Liver (tissue), 9 donors: ENCODE results near the gene KAT7. TPM values are rescaled to one million over a fixed set of nuclear protein-coding genes. Genes with fewer than 3 reads are reported as not detected.

Source experiments
- DNase-seq: peaks from one replicate; pipeline ENCODE4 v3.0.0-alpha.2; 2017; ENCODE audit warnings: low spot score
- H3K27ac ChIP-seq, 2 donors: one replicate each; pipeline ENCODE4 v1.7.0; 2013; ENCODE audit warnings: inconsistent platforms in 2 of 2, low read length in 2 of 2, control low read depth in 1 of 2, low read depth in 1 of 2, mild to moderate bottlenecking in 1 of 2
- H3K27me3 ChIP-seq, 4 donors: one replicate each; pipeline versions ENCODE4 v1.6.1 to v1.7.0; 2013; ENCODE audit warnings: low read length in 3 of 4, inconsistent platforms in 1 of 4, mild to moderate bottlenecking in 1 of 4, moderate library complexity in 1 of 4; ENCODE audit not compliant: control insufficient read depth in 4 of 4, insufficient read depth in 4 of 4
- H3K36me3 ChIP-seq, 4 donors: one replicate each; pipeline versions ENCODE4 v1.6.1 to v1.7.0; 2013; ENCODE audit warnings: low read length in 3 of 4, mild to moderate bottlenecking in 3 of 4, low read depth in 1 of 4, moderate library complexity in 1 of 4; ENCODE audit not compliant: control insufficient read depth in 4 of 4, insufficient read depth in 3 of 4
- H3K4me1 ChIP-seq, 4 donors: one replicate each; pipeline versions ENCODE4 v1.6.1 to v1.7.0; 2013; ENCODE audit warnings: low read length in 3 of 4, mild to moderate bottlenecking in 3 of 4, moderate library complexity in 1 of 4; ENCODE audit not compliant: control insufficient read depth in 4 of 4, insufficient read depth in 4 of 4
- H3K4me3 ChIP-seq, 3 donors: one replicate each; pipeline versions ENCODE4 v1.6.1 to v1.7.0; 2013; ENCODE audit warnings: low read length in 3 of 3, control low read depth in 1 of 3, low read depth in 1 of 3, mild to moderate bottlenecking in 1 of 3
- H3K9ac ChIP-seq, 2 donors: one replicate each; pipeline ENCODE4 v1.7.0; 2013; ENCODE audit warnings: low read length in 2 of 2, mild to moderate bottlenecking in 2 of 2, moderate library complexity in 2 of 2, control low read depth in 1 of 2, low read depth in 1 of 2
- H3K9me3 ChIP-seq, 4 donors: one replicate each; pipeline versions ENCODE4 v1.6.1 to v1.7.0; 2013; ENCODE audit warnings: low read length in 3 of 4; ENCODE audit not compliant: control insufficient read depth in 4 of 4
- EGR1 ChIP-seq, 2 donors: IDR thresholded peaks; 2 replicates each; pipeline ENCODE4 v1.6.1; 2016 to 2018; ENCODE audit warnings: antibody characterized with exemption in 2 of 2, low read depth in 2 of 2
- FOXA1 ChIP-seq: IDR thresholded peaks from 2 replicates; pipeline ENCODE4 v1.6.1; 2016; ENCODE audit warnings: antibody characterized with exemption
- GABPA ChIP-seq, 2 donors: IDR thresholded peaks in 1 of 2; conservative IDR thresholded peaks in 1 of 2; 2 replicates each; pipeline ENCODE4 v1.6.1; 2016; ENCODE audit warnings: antibody characterized with exemption in 2 of 2, mild to moderate bottlenecking in 1 of 2, moderate library complexity in 1 of 2
- HNF4A ChIP-seq, 2 donors: conservative IDR thresholded peaks; 2 replicates each; pipeline ENCODE4 v1.6.1; 2016; ENCODE audit warnings: antibody characterized with exemption in 2 of 2, mild to moderate bottlenecking in 2 of 2
- JUND ChIP-seq, 2 donors: IDR thresholded peaks; 2 replicates each; pipeline ENCODE4 v1.6.1; 2016; ENCODE audit warnings: antibody characterized with exemption in 2 of 2
- NR2F2 ChIP-seq: IDR thresholded peaks from 2 replicates; pipeline ENCODE4 v1.6.1; 2016; ENCODE audit warnings: antibody characterized with exemption
- RAD21 ChIP-seq, 2 donors: IDR thresholded peaks; 2 replicates each; pipeline ENCODE4 v1.6.1; 2016; ENCODE audit warnings: antibody characterized with exemption in 2 of 2, mild to moderate bottlenecking in 2 of 2
- SP1 ChIP-seq: IDR thresholded peaks from 2 replicates; pipeline ENCODE4 v1.6.1; 2018; ENCODE audit warnings: antibody characterized with exemption, mild to moderate bottlenecking
- YY1 ChIP-seq: IDR thresholded peaks from 2 replicates; pipeline ENCODE4 v1.6.1; 2016; ENCODE audit warnings: antibody characterized with exemption, mild to moderate bottlenecking
- WGBS: extraction: QIAGEN DNeasy Blood & Tissue Kit; methylation state at CpG from one replicate; pipeline ENCODE4 v1.1.7; 2013; 5-methylcytosine and 5-hydroxymethylcytosine counted together
- polyA plus RNA-seq, 2 donors: library from polyadenylated mRNA; stranded (reverse) in 1 of 2; unstranded in 1 of 2; fragments of 200-250 nt in 1 of 2; fragments of >200 nt in 1 of 2; fragmentation: Nextera tagmentation in 1 of 2; extraction: Ambion mirVana in 1 of 2; gene quantifications; one replicate each; pipeline versions ENCODE4 v1.2.1 to v1.2.3, GENCODE V29; 2013 to 2015
- total RNA-seq, 2 donors: library from RNA; depleted of rRNA; stranded (reverse); fragments of >200 nt; gene quantifications; one replicate each; pipeline ENCODE4 v1.2.3, GENCODE V29; 2014
- TF ChIP-seq, protein P1 (sequence below): IDR thresholded peaks from 2 replicates; pipeline ENCODE4 v1.6.1; 2016; ENCODE audit warnings: antibody characterized with exemption, mild to moderate bottlenecking
- donor health status: healthy.
- donor health status: healthy.
- donor health status: healthy.
- donor health status: healthy.
- donor health status: healthy.

The KAT7 gene
- total and polyA plus RNA-seq, 4 donors, result 6.1 to 24.2 (median 12.6) TPM

DNA sequence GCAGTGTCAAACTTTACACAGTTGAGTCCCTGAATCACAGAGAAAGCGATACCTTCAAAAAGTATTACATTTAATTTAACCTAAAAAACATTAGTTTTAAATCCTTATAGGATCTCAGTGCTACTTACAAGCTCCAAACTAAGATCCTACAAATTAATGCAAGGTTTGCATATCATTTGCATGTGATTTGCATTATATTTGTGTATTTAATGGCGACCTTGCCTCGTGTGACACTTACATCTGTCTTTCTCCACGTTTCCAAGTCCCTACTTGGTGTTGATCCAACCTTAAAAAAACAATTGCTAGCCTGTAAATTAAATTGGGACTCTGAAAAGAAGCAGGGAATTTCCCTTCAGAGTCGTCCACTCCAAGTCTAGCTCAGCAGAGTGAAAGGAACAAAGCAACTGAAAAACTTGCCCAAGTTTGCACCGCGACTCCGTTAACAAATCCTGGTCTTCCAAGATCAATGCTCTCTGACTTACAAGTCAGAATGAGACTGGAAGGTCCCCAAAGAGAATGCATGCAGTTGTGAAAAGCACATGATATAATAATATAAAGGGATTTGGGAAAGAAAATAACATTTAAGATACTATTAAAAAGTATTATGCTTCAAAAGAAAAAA lies 23.8 kb upstream of the KAT7 start:
- TF ChIP-seq EGR1 (IDR thresholded peaks at IDR 0.05; ENCODE audit: low read depth in 2 of 2), result peak in 1 of 2 donors; percentile 0
- TF ChIP-seq, protein P1, sequence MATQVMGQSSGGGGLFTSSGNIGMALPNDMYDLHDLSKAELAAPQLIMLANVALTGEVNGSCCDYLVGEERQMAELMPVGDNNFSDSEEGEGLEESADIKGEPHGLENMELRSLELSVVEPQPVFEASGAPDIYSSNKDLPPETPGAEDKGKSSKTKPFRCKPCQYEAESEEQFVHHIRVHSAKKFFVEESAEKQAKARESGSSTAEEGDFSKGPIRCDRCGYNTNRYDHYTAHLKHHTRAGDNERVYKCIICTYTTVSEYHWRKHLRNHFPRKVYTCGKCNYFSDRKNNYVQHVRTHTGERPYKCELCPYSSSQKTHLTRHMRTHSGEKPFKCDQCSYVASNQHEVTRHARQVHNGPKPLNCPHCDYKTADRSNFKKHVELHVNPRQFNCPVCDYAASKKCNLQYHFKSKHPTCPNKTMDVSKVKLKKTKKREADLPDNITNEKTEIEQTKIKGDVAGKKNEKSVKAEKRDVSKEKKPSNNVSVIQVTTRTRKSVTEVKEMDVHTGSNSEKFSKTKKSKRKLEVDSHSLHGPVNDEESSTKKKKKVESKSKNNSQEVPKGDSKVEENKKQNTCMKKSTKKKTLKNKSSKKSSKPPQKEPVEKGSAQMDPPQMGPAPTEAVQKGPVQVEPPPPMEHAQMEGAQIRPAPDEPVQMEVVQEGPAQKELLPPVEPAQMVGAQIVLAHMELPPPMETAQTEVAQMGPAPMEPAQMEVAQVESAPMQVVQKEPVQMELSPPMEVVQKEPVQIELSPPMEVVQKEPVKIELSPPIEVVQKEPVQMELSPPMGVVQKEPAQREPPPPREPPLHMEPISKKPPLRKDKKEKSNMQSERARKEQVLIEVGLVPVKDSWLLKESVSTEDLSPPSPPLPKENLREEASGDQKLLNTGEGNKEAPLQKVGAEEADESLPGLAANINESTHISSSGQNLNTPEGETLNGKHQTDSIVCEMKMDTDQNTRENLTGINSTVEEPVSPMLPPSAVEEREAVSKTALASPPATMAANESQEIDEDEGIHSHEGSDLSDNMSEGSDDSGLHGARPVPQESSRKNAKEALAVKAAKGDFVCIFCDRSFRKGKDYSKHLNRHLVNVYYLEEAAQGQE, result no peak
- TF ChIP-seq SP1, result no peak
- TF ChIP-seq RAD21 (IDR thresholded peaks at IDR 0.05), result no peak
- no peak for TF ChIP-seq HNF4A (conservative IDR thresholded peaks at IDR 0.05)
- Histone ChIP-seq H3K27ac (peak overlapping the region in 1 of 2 donors; percentile 13), H3K4me3 (peak overlapping the region in 2 of 3 donors; percentile 4 to 48), H3K36me3 (no peaks in the 10 kb centered on the region), H3K4me1 (peaks cover 2 to 18% (median 14%) of the 10 kb centered on the region in 4 donors), H3K9ac (no peak overlapping the region), H3K9me3 (no peaks in the 10 kb centered on the region), H3K27me3 (no peaks in the 10 kb centered on the region)
- WGBS, result 15% methylated on average over 8 of the region's 8 CpGs
- no peak for DNase-seq

DNA sequence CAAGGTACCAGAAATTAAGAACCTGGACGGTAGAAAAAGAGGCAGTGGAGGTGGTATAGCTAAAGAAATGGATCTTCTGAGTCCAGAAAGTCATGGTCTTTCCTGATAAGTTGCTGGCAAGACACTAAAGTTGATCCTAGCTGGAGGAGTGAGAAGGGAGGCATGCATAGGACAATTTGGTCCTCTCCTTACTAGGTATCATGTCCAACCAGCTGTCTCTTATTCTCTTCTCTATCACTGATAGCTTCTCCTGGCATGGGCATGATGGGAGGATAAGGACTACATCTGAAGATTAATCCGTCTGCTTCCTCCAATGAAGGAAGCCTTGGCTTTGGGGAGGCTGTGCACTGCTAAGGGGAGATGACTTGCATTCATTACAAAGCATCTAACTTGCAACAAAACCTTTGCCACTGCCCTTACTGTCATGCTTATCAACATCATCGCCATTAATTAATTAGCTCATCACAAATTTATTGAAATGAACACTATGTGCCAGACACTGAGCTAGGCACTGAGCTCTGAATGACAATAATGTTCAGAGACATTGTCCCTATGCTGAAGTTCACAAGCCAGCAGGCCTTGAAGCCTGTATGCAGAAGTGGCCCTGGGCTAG lies 21.5 kb upstream of the KAT7 start:
- DNase-seq, result no peak
- H3K4me1 ChIP-seq, result peaks cover 2 to 18% (median 14%) of the 10 kb centered on the region in 4 donors
- H3K4me3 ChIP-seq, result no peak overlapping the region
- H3K9me3 ChIP-seq, result no peaks in the 10 kb centered on the region
- TF ChIP-seq FOXA1 (no peak), GABPA (IDR thresholded peaks at IDR 0.05 in 1 of 2, conservative IDR thresholded peaks at IDR 0.05 in 1 of 2) (no peak), JUND (IDR thresholded peaks at IDR 0.05) (no peak), YY1 (no peak)
- no peak overlapping the region for H3K27ac ChIP-seq
- WGBS, result 83% methylated on average over 3 of the region's 3 CpGs
- H3K36me3 ChIP-seq, result no peaks in the 10 kb centered on the region
- H3K9ac ChIP-seq, result no peak overlapping the region
- H3K27me3 ChIP-seq, result no peaks in the 10 kb centered on the region

DNA sequence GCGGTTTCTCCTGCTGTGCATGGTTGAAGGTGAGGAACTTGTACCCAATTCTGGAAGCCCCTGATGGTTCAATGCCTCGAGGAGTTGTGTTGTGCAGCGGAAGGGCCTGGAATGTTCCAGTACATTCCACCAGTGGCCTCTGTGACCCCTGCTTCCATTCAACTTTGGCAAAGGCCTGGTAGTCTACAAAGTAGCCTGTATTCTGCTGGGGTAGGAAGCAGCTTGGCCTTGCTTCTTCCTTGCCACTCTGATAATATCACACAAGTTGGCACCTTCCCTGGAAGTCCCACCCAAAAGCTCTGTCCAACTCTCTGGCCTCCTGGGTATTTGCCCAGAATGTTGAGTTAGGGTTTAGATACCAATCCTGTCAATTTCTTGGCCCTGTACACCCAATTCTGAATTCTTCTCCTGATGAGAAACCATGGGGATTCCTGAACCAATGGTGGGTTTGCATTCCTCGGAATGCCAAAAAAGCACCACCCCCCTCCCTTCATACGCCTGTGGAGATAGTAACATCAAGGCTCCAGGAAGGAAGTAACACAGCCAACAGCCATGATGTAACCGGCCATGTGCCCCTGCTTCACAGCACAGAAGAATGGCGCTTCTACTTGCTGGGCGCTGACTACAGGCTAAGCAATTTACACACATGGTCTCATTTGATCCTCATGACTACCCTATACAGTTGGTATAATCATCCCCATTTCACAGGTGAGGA lies 12.8 kb upstream of the KAT7 start:
- DNase-seq, result no peak
- Histone ChIP-seq H3K9ac (no peak overlapping the region), H3K27me3 (no peaks in the 10 kb centered on the region), H3K27ac (no peak overlapping the region), H3K4me3 (no peak overlapping the region), H3K9me3 (no peaks in the 10 kb centered on the region), H3K36me3 (no peaks in the 10 kb centered on the region), H3K4me1 (no peaks in the 10 kb centered on the region)
- TF ChIP-seq YY1, result peak; percentile 17
- peak; percentile 30 for TF ChIP-seq SP1
- no peak for TF ChIP-seq EGR1 (IDR thresholded peaks at IDR 0.05; ENCODE audit: low read depth in 2 of 2)
- peak; percentile 98 for TF ChIP-seq NR2F2
- 81% methylated on average over 8 of the region's 8 CpGs for WGBS
